GM19463 (cell line): ENCODE results near the gene CCDC112.

Experiments
- ATAC-seq: cut with Tn5 transposase; IDR thresholded peaks from one replicate; pipeline ENCODE4 v1.9.1; 2021; ENCODE audit warnings: mild to moderate bottlenecking, moderate library complexity; ENCODE audit not compliant: unreplicated experiment

CCDC112 gene, protein sequence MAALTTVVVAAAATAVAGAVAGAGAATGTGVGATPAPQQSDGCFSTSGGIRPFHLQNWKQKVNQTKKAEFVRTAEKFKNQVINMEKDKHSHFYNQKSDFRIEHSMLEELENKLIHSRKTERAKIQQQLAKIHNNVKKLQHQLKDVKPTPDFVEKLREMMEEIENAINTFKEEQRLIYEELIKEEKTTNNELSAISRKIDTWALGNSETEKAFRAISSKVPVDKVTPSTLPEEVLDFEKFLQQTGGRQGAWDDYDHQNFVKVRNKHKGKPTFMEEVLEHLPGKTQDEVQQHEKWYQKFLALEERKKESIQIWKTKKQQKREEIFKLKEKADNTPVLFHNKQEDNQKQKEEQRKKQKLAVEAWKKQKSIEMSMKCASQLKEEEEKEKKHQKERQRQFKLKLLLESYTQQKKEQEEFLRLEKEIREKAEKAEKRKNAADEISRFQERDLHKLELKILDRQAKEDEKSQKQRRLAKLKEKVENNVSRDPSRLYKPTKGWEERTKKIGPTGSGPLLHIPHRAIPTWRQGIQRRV

GRCh38 chr5:115296124-115297022, at the start of gene CCDC112:
CCDC112 (minus strand) TSS chr5:115296654; CDS start chr5:115296543, 111 bp downstream.
- ATAC-seq: peak; percentile 83

- no peak for ATAC-seq
Measured at GRCh38 chr5:115345344-115345743, 48.9 kb upstream of the CCDC112 start.

GRCh38 chr5:115343855-115344254, 47.4 kb upstream of the CCDC112 start:
- no peak for ATAC-seq

- ATAC-seq: no peak
Measured at GRCh38 chr5:115342590-115343377, 46.3 kb upstream of the CCDC112 start.

- ATAC-seq: no peak
Measured at GRCh38 chr5:115341745-115342144, 45.3 kb upstream of the CCDC112 start.

DNA sequence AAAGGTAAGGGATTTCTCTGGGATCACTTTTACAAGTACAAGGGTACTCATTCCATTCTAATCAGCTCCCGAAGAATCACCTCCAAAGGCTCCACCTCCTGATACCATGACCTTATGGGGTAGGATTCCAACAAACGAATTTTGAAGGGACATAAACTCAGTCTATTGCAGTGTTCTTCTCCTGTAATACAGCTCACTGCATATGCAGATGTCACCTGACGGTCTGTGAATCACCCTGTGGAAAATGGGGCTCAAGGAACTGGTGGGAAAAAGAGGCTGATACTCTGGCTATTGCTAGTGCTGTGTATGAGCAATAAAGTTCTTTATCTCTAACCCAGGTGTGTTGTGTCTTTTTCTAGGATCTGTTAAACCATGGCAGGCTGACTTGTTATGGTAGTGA, 42.4 kb upstream of the CCDC112 start:
- ATAC-seq: no peak

DNA sequence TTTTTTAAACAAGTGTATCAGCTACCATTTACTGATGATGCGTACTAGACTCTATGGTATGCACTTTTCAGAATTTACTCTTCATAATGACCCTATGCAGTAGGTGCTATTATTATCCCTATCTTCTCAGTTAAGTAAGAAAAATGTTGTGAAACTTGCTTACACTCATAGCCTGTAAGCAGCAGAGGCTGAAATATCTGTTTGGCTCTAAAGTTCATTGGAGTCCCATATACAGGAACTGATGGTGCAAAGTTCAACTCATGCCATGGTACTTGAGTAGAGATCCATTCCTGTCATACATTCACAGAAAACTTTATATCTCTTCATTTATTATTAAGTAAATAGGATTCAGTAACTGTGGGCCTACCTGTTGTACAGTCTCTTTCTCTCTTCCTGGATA, 41.4 kb upstream of the CCDC112 start:
- no peak for ATAC-seq

DNA sequence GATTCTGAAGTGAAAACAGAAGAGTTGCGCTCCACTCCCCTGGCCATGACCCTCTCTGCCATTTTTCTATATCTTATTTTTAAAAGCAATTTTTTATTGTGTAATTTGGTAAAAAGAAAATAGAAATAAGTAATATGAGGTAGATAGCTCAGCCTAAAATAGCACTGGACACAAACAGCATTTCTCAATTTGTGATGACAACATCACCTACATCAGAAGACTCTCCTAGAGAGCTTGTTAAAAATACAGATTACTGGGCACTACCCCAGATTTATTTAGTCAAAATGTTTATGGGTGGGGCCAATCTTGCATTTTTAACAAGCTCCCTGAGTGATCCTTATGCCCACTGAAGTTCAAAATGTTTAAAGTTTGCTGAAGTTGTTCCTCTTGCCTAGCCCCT, 40.5 kb upstream of the CCDC112 start:
- no peak for ATAC-seq

DNA sequence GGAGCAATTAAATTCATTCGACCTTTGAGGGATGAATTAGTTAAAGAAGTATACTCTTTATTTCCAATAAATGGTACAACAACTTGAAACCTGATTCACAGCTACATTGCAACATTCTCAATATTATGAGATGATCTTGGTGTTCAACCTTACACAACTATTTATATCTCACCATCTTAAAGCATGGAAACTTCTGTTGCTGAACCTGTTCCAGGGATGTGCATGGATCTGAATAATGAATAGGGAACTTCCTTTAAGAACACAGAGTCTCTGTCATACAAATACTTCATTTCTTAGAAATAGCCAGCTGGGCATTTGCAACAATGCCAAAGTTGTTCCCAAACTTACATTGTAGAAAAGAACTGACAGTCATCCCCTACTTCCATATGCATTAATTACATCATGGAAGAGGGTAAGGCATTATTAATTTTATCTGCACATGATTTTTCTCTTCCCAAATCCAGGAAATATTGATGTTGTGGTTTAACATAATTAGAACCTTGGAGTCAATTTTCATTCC, 39.8 kb upstream of the CCDC112 start:
- no peak for ATAC-seq

GRCh38 chr5:115335301-115335700, 38.8 kb upstream of the CCDC112 start:
- ATAC-seq: no peak

DNA sequence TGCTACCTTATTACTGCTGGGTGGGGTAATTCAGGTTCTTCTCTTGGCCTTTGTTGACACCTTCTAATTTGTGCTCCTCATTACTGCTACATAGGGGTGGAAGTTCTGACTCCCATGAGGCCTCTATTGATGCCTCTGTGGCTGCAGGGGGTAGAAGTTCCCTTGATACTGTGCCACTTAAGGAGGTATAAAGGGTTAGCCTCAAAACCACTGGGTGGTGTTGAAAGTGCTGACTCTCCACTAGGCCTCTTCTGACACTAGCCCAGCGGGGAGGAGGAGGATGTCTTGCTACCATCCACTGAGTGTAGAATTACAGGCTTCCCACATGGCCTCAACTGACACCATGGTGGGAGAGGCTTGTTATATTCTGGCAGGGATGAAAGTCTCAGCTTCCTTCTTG, 36.7 kb upstream of the CCDC112 start:
- ATAC-seq: peak; percentile 60

DNA sequence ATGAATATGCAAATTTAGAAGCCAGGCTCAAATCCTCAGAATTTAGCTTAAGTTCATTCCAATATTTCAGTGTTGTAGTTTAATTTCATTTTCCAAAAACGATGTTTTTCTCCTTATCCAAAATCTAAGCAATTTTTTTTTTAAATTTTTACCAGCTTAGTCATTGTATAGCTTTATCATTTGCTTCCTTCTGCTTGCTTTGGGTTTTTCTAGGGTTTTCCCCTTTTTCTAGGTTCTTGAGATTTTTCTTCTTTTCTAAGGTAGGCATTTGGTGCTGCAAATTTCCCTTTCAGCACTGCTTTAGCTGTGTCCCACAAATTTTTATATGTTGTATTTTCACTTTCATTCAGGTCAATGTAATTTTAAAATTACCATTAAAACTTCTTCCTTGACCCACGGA, 34.4 kb upstream of the CCDC112 start:
- no peak for ATAC-seq

DNA sequence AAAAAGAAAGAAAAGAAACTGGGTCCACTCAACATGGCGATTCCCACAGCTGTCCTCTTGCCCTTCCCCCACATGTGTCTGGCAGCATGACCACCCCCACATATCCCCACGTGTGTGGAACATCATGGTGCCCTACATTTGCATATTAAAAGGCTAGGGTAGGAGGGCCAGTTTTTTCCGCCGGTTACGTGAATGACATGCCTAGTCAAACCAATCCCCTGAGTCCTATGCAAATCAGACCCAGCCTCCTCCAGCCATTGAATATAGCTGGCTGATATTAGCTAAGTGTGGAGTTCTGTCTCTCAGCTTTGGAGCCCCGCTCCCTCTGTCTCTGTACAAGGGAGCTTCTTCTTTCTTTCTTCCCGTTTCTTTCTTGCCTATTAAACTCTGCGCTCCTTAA, 33.0 kb upstream of the CCDC112 start:
- no peak for ATAC-seq

- ATAC-seq: peak; percentile 42
Measured at GRCh38 chr5:115328617-115329274, 32.3 kb upstream of the CCDC112 start.

DNA sequence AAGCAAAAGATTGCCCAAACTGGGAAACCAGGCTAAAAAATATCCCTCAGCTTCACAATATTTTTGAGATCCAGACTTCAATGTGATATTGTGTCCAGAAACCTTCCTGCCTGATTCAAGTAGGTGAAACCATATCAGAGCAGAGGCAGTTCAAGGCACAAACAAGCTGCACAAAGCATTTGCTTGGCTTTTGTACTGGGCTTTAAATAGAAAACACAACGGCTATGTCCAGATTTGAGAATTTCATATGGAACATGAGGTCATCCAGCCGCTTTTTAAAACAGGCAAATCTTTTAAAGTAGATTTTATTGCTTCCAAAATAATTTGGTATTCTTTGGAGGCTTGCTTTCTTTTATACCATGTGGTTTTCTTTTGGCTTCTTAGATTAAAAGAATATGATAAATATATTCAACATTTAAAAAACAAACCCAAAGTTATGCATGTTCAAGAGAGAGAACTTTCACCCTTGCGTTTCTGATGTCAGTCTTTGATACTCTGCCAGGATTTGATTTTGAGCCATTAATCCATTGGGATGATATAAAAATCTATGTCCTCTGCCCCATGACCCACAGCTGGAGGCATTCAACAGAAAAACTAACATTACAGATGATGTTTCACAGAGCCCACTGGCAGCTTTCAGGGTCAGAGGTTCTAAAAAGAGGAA, 29.0 kb upstream of the CCDC112 start:
- ATAC-seq: no peak

DNA sequence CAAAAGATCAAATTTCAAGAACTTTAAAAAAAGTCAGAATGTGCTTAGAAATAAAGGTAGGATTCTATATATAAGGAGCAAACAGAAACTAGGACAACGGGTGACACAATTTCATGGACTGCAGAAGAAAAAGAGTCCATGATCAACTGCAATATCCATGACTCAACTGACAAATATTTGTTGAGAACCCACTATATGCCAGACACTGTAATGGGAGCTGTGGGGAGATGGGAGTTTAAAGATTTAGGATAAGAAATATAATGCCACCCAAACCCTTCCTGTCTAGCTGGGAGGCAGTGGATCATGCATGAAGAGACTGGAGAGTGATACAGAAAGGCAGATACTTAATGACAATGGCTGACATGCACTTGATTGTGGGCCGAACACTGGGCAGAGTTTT, 27.6 kb upstream of the CCDC112 start:
- no peak for ATAC-seq

DNA sequence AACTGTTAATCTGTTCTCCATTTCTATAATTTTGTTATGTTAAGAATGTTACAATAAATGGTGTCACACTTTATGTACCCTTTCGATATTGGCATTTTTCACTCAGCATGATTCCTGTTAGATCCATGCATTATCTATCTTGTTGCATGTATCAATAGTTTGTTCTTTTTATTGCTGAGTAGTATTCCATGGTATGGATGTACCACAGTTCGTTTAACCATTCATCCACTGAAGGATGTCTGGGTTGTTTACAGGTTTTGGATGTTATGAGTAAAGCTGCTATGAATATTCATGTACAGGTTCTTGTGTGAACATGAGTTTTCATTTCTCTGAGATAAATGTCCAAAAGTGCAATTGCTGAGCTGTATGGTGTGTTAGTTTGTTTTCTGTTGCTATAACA, 26.3 kb upstream of the CCDC112 start:
- no peak for ATAC-seq

DNA sequence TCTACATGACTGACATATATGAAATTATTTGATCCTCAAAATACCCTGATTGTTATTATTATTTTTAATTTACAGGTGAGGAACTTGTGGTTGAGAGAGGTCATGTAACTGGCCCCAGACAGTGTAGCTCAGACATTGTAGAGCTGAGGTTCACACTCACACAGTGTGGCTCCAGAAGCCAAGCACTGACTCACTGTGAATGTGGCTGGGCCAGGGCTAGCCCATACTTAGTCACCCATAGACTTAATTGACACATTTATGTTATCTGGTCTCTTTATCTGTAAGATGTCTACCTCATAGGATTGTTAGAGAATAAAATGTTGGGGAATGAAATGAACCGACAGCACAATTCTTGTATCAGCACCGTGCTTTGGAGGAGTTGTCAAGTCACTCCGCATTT, 24.9 kb upstream of the CCDC112 start:
- ATAC-seq: no peak

DNA sequence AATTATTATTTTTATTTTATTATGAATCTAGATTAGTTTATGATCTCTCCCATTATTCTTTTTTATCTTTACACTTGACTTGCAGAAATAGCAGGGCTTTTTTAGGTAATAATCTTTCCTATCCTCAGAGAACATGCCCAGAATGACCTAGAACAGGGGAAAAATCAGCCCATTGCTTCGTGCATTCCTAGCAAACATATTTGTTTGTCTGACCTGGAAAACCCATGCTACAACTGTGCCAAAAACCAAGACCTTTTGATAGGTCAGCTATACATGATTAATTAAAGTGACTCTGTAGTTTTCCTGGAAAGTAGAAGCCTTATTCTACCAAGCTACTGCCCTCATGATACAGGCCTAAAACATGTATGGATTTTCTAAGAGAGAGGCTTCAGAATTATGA, 24.1 kb upstream of the CCDC112 start:
- no peak for ATAC-seq

DNA sequence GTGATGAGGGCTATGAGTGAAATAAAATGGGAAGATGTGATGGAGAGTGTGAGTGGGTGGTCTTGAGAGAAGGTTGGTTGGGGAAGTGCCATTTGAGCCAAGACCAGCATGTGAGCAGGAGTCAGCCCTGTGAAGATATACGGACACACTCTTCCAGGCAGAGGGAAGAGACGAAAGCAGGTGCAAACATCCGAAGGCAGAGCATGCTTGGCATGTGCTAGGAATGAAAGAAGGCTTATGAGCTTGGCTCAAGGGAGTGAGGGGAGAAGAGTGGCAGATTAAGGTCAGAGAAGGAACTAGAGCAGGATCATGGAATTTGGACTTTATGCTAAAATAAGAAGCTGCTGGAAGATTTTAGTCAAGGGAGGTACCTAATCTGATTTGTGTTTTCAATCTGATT, 23.6 kb upstream of the CCDC112 start:
- no peak for ATAC-seq
